ENCODE data around the gene NPM3.

Gene NPM3

DNA sequence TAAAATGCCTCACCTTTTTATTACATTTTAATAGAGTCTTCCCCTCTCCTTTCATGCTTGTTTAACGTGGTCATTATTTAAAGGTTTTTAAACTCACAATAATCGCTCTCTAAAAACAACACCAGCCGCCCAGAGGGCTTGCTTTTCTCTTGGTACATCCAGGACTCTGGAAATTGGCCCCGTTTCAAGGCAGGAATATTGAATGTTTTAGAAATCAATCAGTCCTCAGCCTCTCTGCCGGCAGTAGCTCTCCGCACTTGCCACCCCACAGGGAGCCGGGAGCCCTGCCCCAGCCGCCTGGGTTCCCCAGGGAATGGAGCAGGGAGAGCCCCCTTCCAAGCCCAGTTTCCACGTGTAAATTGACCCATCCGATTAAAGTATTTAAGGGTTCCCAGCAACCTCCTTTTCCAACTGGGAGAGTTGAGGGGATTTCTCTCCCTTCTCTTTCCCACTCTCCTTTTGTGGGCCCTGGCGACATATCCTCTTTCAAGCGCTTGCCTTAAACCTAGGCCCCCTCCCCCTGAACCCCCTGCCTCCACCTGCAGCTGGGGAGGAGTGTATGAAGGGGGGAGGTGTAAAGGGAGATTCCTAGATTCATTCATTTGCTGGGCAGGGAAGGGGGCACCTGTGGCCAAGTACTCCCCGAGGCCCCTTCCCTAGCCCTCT is 9.2 kb downstream of the NPM3 start:
- Mint-ChIP-seq H3K9me3 (no peaks in the 10 kb centered on the region), H3K36me3 (ENCODE audit: low read depth) (peaks cover 10% of the 10 kb centered on the region), H3K27me3 (ENCODE audit: low read depth) (peaks cover 69% of the 10 kb centered on the region), H3K4me3 (no peak overlapping the region), H3K27ac (no peak overlapping the region), H3K4me1 (ENCODE audit: low read depth) (peaks cover 6% of the 10 kb centered on the region)
- DNase-seq (ENCODE audit: low spot score): no peak

DNA sequence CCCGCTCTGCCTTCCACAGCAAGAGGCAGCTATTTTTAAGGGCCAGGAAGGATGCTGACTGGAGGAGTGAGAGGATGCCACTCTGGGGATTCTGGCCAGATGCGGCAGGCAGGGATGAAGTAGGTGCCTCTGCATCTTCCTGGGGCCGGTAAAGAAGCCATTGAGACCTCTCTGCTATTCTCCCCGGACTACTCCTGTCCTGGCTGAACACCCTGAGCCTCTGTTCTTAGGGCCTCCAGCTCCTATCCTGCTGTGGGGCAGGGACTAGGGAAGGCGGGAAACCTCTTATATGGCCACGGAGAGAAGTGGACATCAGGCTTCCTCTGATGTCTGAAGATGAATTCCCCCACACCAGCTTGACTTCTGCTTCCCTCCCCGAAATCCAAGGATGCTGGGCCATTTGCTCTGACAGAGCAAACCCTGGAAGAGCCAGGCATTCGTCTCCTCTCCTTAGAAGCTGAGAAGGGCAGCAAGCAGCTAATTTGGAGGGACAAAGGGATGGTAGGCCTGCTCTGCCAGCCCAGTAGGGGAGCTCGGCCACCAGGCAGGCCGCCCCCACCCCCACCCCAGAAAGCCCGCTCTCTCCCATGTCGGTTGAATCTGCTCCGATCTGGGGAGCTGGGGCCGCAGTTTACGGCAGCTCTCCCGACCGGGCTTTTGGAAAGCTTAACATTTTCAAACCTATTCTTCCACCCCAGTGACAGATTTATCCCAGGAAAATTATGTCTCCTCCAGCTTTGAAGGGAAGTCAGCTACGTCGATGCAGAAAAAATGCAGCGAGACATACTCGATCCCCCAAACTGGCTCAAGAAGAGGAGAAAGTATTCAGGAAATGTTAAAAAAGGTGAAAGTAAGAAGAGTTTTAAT is 10.1 kb downstream of the NPM3 start:
- peaks cover 2% of the 10 kb centered on the region for H3K4me1 Mint-ChIP-seq (ENCODE audit: low read depth)
- no peak overlapping the region for H3K4me3 Mint-ChIP-seq
- no peak for DNase-seq (ENCODE audit: low spot score)
- no peaks in the 10 kb centered on the region for H3K9me3 Mint-ChIP-seq
- peaks cover 65% of the 10 kb centered on the region for H3K27me3 Mint-ChIP-seq (ENCODE audit: low read depth)
- H3K36me3 Mint-ChIP-seq (ENCODE audit: low read depth): peaks cover 6% of the 10 kb centered on the region
- H3K27ac Mint-ChIP-seq: no peak overlapping the region

DNA sequence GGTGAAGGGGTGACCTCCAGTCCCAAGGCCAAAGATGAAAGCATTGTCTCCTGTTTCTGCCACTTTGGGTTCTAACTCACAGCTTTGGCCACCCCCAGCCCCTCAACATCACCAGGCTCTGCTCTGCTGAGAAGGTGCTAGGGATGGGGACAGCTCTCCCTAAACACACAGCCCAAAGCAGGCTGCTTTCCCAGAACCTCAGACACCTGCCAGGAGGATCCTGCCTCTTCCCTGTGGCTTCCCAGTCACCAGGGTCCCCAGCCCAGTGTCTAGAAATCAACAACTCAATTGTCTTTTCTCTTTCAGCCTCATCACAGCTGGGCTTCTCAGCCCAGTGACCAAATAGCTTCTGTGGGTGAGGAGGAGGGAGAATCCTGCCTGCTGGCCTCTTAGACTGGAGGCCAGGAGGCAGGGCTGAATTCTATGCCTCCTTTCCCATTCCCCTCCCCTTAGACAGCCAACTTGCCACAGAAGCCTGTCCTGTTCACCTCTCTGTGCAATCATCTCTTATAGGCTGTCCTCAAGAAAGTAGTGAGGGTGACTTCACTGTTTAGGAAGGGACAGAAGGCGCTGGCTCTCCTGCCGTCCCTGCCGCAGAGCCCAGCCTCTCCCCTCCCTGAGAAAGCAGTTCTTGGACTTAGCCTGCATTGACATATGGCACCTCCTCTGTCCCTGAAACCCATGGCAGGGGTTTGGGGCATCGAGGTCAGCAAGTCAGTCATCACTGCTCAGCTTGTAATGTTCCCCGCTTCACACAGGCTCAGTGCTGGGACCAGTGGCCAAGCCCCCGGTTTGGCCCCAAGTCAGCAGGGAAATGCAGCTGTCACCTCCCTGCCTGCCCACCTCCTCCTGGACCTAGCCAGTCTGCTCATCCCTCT is 11.0 kb downstream of the NPM3 start:
- peaks cover 59% of the 10 kb centered on the region for H3K27me3 Mint-ChIP-seq (ENCODE audit: low read depth)
- DNase-seq (ENCODE audit: low spot score): no peak
- H3K4me3 Mint-ChIP-seq: no peak overlapping the region
- peaks cover 2% of the 10 kb centered on the region for H3K4me1 Mint-ChIP-seq (ENCODE audit: low read depth)
- H3K36me3 Mint-ChIP-seq (ENCODE audit: low read depth): no peaks in the 10 kb centered on the region
- H3K9me3 Mint-ChIP-seq: no peaks in the 10 kb centered on the region
- H3K27ac Mint-ChIP-seq: no peak overlapping the region

DNA sequence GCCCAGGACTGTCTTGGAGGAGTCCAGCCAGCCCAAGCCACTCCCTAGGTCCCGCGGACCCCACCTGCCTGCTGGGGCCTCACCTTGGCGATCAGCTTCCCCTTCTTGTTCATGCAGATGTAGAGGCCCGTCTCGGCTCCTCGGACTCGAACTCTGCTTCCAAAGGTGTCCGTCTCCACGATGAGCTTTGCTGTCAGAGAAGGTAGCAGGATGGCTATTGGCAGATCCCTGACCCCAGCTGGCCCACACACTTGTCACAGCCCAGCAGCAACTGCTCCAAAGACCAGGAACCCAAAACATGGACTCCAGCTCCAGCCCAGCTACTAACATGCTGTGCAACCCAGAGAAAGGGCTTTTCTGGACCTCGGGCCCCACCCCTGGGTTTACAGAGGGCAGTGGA is 11.9 kb downstream of the NPM3 start:
- no peak overlapping the region for H3K27ac Mint-ChIP-seq
- H3K36me3 Mint-ChIP-seq (ENCODE audit: low read depth): no peaks in the 10 kb centered on the region
- H3K9me3 Mint-ChIP-seq: no peaks in the 10 kb centered on the region
- peaks cover 2% of the 10 kb centered on the region for H3K4me1 Mint-ChIP-seq (ENCODE audit: low read depth)
- no peak overlapping the region for H3K4me3 Mint-ChIP-seq
- peaks cover 58% of the 10 kb centered on the region for H3K27me3 Mint-ChIP-seq (ENCODE audit: low read depth)
- DNase-seq (ENCODE audit: low spot score): no peak

DNA sequence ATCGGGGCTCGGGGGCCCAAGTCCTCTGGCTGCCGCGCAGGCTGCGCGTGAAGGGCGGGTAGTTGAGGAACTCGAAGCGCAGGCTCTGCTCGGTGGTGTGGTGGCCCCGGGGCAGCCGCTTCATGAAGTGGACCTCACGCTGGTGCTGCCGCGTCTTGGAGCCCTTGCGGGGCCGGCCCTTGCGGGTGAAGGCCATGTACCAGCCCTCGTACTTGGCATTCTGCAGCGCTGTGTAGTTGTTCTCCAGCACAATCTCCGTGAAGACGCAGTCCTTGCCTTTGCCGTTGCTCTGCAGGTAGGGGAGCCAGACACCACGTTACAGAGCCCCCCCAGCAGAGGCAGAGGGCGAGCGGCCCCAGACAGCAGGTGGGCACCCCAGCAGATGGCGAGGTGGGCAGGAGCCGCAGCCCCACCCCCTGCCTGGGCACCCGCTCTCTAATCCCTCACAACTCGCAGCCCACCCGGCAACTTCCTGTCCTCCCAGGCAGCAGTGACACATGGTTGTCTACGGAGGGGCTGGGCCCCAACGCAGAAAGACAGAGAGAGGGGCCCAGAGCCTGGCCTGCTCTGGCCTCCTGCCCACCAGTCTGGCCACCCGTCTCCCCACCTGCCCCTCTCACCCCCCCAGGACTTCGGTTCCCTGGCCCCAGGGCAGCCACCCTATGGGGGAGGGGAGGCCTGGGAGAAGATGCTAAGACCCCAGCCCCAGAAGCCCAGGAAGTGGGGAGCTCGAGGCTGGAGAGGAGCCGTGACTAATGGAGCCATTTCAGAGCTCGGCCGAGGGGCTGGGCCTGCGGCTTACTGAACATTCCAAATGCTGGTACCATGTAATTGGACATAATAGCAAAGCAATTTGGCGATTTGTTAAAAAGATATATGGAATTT is 12.7 kb downstream of the NPM3 start:
- H3K4me3 Mint-ChIP-seq: no peak overlapping the region
- no peak for DNase-seq (ENCODE audit: low spot score)
- peaks cover 2% of the 10 kb centered on the region for H3K4me1 Mint-ChIP-seq (ENCODE audit: low read depth)
- no peak overlapping the region for H3K27ac Mint-ChIP-seq
- no peaks in the 10 kb centered on the region for H3K9me3 Mint-ChIP-seq
- H3K27me3 Mint-ChIP-seq (ENCODE audit: low read depth): peaks cover 63% of the 10 kb centered on the region
- no peaks in the 10 kb centered on the region for H3K36me3 Mint-ChIP-seq (ENCODE audit: low read depth)

DNA sequence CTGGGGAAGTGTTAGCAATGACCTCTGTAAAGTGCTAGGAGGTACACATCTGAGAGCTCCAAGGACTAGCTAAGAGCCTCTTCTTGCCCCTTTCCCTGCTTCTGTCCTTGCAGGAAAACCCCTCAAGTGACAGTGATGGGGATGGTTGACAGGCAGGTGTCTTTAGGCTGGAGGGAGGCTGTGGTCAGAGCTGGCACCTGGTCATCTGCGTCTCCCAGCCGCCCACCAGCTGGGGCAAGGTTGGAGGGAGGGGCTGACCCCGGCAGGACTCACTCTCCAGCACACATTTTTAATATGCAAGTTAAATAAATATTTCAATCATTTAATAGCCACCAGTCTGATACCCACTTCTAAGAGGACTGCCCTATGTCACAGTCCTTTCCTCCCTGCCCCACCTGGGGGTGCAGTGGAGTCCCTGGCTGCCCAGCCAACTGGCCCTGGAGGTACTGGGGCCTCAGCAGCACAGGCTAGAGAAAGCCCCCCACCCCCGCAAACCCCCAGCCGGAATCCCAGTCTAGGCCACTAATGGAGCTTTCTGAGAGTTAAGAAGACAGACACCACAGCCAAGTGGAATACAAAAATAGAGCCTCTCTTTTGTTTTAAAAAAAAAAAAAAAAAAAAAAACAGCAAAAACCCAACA is 13.6 kb downstream of the NPM3 start:
- no peaks in the 10 kb centered on the region for H3K36me3 Mint-ChIP-seq (ENCODE audit: low read depth)
- no peak overlapping the region for H3K27ac Mint-ChIP-seq
- no peaks in the 10 kb centered on the region for H3K9me3 Mint-ChIP-seq
- no peak overlapping the region for H3K4me3 Mint-ChIP-seq
- H3K27me3 Mint-ChIP-seq (ENCODE audit: low read depth): peaks cover 62% of the 10 kb centered on the region
- DNase-seq (ENCODE audit: low spot score): no peak
- H3K4me1 Mint-ChIP-seq (ENCODE audit: low read depth): peaks cover 2% of the 10 kb centered on the region

DNA sequence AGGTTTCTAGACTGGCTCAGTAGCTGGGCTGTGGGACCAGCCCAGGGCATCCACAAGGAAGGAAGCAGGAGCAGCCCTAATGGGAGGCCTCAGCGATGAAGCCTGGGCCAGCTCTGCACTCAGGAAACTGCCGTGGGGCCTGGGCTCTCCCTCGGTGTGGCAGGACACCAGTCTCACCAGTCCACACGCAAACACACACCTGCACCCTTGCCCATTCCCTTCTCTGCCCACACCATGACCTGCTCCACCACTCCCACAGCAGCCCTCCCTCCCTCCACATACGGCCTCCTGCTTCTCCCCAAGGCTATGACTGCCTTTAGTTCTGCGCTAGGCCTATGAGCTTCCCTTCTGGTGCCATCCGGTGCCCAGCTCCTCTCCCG is 14.5 kb downstream of the NPM3 start:
- no peak for DNase-seq (ENCODE audit: low spot score)
- Mint-ChIP-seq H3K27me3 (ENCODE audit: low read depth) (peaks cover 57% of the 10 kb centered on the region), H3K4me3 (no peak overlapping the region), H3K27ac (no peak overlapping the region), H3K4me1 (ENCODE audit: low read depth) (peaks cover 2% of the 10 kb centered on the region), H3K36me3 (ENCODE audit: low read depth) (no peaks in the 10 kb centered on the region), H3K9me3 (no peaks in the 10 kb centered on the region)

DNA sequence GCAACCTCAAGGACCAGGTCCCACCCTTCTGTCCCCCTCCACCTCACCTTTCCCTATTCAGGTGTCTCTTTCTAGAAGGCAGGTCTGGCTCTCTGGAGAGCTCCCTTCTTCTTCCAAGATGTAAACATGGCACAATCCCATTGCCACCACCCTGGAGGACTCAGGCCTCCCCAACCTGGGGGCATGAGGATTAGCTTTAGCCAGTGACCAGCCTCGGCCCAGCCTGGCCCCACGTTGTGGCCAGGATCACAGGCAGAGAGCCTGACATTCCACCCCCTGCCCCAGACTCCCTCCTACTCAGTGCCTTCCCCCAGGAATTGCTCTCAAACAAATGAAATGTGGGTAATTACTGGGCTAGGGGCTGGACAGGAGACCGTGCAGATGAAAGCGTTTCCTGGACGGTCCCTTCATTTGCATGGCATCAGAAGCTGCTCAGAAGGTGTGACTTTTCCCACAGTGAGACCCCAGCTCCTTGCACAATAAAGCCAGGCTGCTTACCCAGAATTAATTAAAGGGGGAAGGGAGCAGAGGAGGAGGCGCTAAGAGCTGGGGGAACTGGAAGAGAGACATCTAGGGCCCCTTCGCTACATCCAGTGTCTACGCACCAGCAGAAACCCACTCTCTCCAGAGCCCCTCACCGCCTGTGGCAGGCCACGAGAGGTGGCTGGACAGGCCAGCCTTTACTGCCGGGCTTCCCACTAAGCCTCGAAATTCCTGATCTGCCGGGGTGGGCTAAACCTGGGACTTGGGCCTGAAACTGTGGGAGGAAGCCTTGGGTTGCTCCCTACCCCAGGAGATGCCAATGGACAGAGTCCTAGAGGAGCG is 15.1 kb downstream of the NPM3 start:
- no peaks in the 10 kb centered on the region for H3K9me3 Mint-ChIP-seq
- peaks cover 52% of the 10 kb centered on the region for H3K27me3 Mint-ChIP-seq (ENCODE audit: low read depth)
- H3K27ac Mint-ChIP-seq: no peak overlapping the region
- H3K4me1 Mint-ChIP-seq (ENCODE audit: low read depth): no peaks in the 10 kb centered on the region
- no peak overlapping the region for H3K4me3 Mint-ChIP-seq
- H3K36me3 Mint-ChIP-seq (ENCODE audit: low read depth): no peaks in the 10 kb centered on the region
- DNase-seq (ENCODE audit: low spot score): no peak

DNA sequence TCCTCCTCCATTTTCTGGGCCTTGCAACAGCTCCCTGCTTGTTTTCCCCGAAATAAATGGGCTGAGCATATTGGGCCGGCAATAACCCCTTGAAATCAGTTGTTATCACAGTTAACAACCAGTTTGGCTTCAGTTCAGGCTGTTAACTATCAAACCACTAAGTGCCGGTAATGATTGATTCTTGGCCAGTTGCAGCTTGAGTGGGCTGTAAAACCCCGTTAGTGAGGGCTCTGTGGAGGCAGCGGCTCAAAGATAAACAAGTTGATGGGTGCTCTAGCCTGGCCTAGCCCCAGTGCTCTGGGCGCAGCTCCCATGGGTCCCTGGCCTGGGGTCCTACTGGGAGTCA is 15.7 kb downstream of the NPM3 start:
- Mint-ChIP-seq H3K4me1 (ENCODE audit: low read depth) (no peaks in the 10 kb centered on the region), H3K36me3 (ENCODE audit: low read depth) (no peaks in the 10 kb centered on the region), H3K27ac (no peak overlapping the region), H3K27me3 (ENCODE audit: low read depth) (peaks cover 46% of the 10 kb centered on the region), H3K9me3 (no peaks in the 10 kb centered on the region), H3K4me3 (no peak overlapping the region)
- DNase-seq (ENCODE audit: low spot score): no peak

DNA sequence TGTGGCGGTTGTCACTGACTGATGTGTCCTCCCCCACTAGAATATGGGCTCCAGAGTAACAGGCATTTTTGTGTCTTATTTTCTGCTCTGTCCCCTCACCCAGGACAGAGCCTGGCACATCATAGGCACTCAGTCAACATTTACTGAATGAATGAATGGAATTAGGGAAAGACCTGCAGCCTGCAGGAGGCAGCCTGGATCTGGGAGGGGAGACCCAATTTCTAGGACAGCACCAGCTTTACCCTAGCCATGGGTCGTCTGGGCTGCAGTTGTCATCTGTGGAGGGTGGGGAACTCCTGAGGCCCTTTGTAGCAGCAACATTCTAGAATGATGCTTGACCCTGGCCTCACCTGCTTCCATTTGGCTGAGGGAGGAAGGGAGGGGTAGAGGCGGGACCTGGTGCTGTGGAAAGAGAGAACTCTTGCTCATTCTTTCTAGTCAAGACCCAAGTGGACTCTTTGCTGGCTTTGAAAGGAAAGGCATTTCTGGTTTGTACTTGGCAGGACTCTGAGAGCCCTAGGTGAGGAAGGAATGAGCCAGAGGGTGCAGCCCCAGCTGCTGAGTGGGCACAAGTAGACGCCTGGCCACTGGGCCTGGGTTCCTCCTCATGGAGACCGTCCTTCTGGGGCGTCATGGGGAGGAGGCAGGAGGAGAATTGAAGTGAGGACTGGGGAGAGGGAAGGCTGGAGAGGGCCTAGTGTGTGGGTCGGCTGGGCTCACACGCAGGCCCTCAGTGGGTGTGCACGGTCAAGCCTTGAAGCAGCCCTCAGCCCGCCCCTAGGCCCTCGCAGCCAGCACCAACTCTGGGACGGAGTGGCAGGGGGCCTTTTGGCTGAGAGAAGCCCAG is 16.3 kb downstream of the NPM3 start:
- H3K4me3 Mint-ChIP-seq: no peak overlapping the region
- no peaks in the 10 kb centered on the region for H3K36me3 Mint-ChIP-seq (ENCODE audit: low read depth)
- H3K27ac Mint-ChIP-seq: no peak overlapping the region
- H3K4me1 Mint-ChIP-seq (ENCODE audit: low read depth): no peaks in the 10 kb centered on the region
- no peaks in the 10 kb centered on the region for H3K9me3 Mint-ChIP-seq
- peaks cover 40% of the 10 kb centered on the region for H3K27me3 Mint-ChIP-seq (ENCODE audit: low read depth)
- DNase-seq (ENCODE audit: low spot score): no peak

DNA sequence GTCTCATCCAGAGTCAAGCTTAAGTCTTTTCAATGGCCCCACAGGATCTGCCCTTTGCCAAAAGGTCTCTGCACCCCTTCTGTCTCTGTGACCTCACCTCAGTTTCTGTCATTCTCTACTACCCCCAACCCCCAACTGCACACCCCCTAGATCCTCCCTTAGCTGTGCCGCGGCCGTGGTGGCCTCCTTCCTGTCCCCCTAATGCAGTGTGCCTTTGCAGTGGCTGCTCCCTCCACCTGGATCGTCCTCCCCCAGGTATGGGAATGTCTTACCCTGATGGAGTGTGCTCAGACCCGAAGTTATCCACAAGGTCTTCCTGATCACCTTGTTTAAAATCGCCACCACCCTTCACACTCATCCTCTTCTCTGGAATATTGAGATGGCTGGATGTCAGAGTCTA is 16.9 kb downstream of the NPM3 start:
- Mint-ChIP-seq H3K9me3 (no peaks in the 10 kb centered on the region), H3K4me3 (no peak overlapping the region), H3K4me1 (ENCODE audit: low read depth) (no peaks in the 10 kb centered on the region), H3K27me3 (ENCODE audit: low read depth) (peaks cover 35% of the 10 kb centered on the region), H3K27ac (no peak overlapping the region), H3K36me3 (ENCODE audit: low read depth) (no peaks in the 10 kb centered on the region)
- no peak for DNase-seq (ENCODE audit: low spot score)
